ENCODE measurements around the gene SPATA2. TPM values are rescaled to one million over a fixed set of nuclear protein-coding genes. Genes with fewer than 3 reads are reported as not detected.

SPATA2 gene
- total and polyA plus RNA-seq, 2 of the 8 experiments (the other 6 are each of a cell fraction or from before 2014, with no cell fraction given): 11.0 to 13.0 TPM

GRCh38 chr20:49866051-49866450 lies 49.3 kb downstream of the SPATA2 start:
- no peak overlapping the region for H3K27ac ChIP-seq (ENCODE audit: low read depth, low read length)
- no peak for DNase-seq (ENCODE audit: low read depth in 1 of 2, low spot score in 2 of 2)
- no peaks in the 10 kb centered on the region for H3K4me1 ChIP-seq (replicated peaks in 1 of 4; ENCODE audit: control insufficient read depth in 3 of 4, insufficient read depth in 4 of 4, low read length in 3 of 4)
- FAIRE-seq: no peak
- ChIA-PET CTCF (ENCODE audit: partially characterized antibody) (interaction anchor here (1.5 to 2.1 kb wide), 3 partner anchors 21 to 255 kb away, joined by 3 to 9 read pairs (median 4); no protein-coding TSS in a partner anchor), POLR2A (ENCODE audit: partially characterized antibody) (no interaction called here)
- H2BK12ac ChIP-seq (ENCODE audit: low read depth, low read length): no peak overlapping the region
- H3K9ac ChIP-seq (replicated peaks in 1 of 4; ENCODE audit: extremely low read depth in 1 of 4, low read depth in 3 of 4, low read length in 3 of 4): no peak overlapping the region
- no peak overlapping the region for H2BK15ac ChIP-seq (ENCODE audit: low read length)
- no peaks in the 10 kb centered on the region for H3K23me2 ChIP-seq (ENCODE audit: low read depth, low read length)
- H4K5ac ChIP-seq (ENCODE audit: insufficient read length, low read depth, low read length): no peak overlapping the region
- no peak overlapping the region for H2BK20ac ChIP-seq (ENCODE audit: low read length)
- H4K91ac ChIP-seq (replicated peaks; ENCODE audit: insufficient read length, low read length): no peak overlapping the region
- H2BK120ac ChIP-seq (replicated peaks; ENCODE audit: low read depth, low read length): no peak overlapping the region
- no peaks in the 10 kb centered on the region for H3K79me1 ChIP-seq (ENCODE audit: low read depth, low read length)
- H3K4ac ChIP-seq (replicated peaks; ENCODE audit: insufficient read length, low read depth, low read length): no peak overlapping the region
- H3K14ac ChIP-seq (ENCODE audit: insufficient read length): no peak overlapping the region
- no peak overlapping the region for H2BK5ac ChIP-seq (ENCODE audit: low read depth, low read length)
- H3K18ac ChIP-seq (ENCODE audit: extremely low read depth, low read length): no peak overlapping the region
- H3K9me3 ChIP-seq (ENCODE audit: insufficient read depth in 2 of 2, low read depth in 1 of 2, low read length in 1 of 2): no peaks in the 10 kb centered on the region
- no peaks in the 10 kb centered on the region for H3K36me3 ChIP-seq (ENCODE audit: control insufficient read depth in 2 of 4, insufficient read depth in 4 of 4, low read length in 3 of 4)
- H3K23ac ChIP-seq (ENCODE audit: insufficient read length): no peak overlapping the region
- WGBS, 2 experiments (ENCODE audit: extremely low coverage in 1 of 2, insufficient coverage in 1 of 2, insufficient read length in 1 of 2, insufficient replicate concordance in 2 of 2, low coverage in 1 of 2, low lambda C conversion rate in 2 of 2, missing lambda C conversion rate in 1 of 2): 94% methylated on average over 8 of the region's 8 CpGs; no CpG with 5 or more reads in 1 of the 2 experiments
- no peak for TF ChIP-seq BACH1 (IDR thresholded peaks at IDR 0.05; ENCODE audit: low read length)
- TF ChIP-seq NRF1 (IDR thresholded peaks at IDR 0.05; ENCODE audit: low read depth, low read length): no peak
- TF ChIP-seq, protein P1, sequence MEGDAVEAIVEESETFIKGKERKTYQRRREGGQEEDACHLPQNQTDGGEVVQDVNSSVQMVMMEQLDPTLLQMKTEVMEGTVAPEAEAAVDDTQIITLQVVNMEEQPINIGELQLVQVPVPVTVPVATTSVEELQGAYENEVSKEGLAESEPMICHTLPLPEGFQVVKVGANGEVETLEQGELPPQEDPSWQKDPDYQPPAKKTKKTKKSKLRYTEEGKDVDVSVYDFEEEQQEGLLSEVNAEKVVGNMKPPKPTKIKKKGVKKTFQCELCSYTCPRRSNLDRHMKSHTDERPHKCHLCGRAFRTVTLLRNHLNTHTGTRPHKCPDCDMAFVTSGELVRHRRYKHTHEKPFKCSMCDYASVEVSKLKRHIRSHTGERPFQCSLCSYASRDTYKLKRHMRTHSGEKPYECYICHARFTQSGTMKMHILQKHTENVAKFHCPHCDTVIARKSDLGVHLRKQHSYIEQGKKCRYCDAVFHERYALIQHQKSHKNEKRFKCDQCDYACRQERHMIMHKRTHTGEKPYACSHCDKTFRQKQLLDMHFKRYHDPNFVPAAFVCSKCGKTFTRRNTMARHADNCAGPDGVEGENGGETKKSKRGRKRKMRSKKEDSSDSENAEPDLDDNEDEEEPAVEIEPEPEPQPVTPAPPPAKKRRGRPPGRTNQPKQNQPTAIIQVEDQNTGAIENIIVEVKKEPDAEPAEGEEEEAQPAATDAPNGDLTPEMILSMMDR (IDR thresholded peaks at IDR 0.05; ENCODE audit: control extremely low read depth in 1 of 3, insufficient read depth in 1 of 3, low read depth in 1 of 3, low read length in 3 of 3): no peak
- no peak for TF ChIP-seq FOSL1 (IDR thresholded peaks at IDR 0.05; ENCODE audit: insufficient read depth, low read depth, low read length)
- TF ChIP-seq BCL11A (IDR thresholded peaks at IDR 0.05; ENCODE audit: low read depth in 2 of 2, low read length in 2 of 2): no peak
- TF ChIP-seq ATF2 (IDR thresholded peaks at IDR 0.05; ENCODE audit: low read length): no peak
- TF ChIP-seq EZH2 (IDR thresholded peaks at IDR 0.05; ENCODE audit: low read depth, low read length, severe bottlenecking): no peak
- H4K20me1 ChIP-seq (replicated peaks in 1 of 2; ENCODE audit: control insufficient read depth in 1 of 2, insufficient read depth in 2 of 2, low read length in 2 of 2): peaks cover 0 to 3% of the 10 kb centered on the region in 2 experiments
- H3K56ac ChIP-seq (replicated peaks; ENCODE audit: insufficient read length, low read depth, low read length): no peak overlapping the region
- H3K79me2 ChIP-seq (ENCODE audit: control insufficient read depth in 1 of 2, insufficient read depth in 2 of 2, low read length in 2 of 2): no peaks in the 10 kb centered on the region
- no peaks in the 10 kb centered on the region for H3K27me3 ChIP-seq (replicated peaks in 1 of 4; ENCODE audit: control insufficient read depth in 3 of 4, extremely low read depth in 1 of 4, insufficient read depth in 3 of 4, low read length in 3 of 4)
- no peak overlapping the region for H3K4me2 ChIP-seq (ENCODE audit: insufficient read depth in 1 of 2, low read depth in 2 of 2, low read length in 2 of 2)
- no peak overlapping the region for H2AFZ ChIP-seq (ENCODE audit: low read length)
- no peak overlapping the region for H2AK5ac ChIP-seq (ENCODE audit: low read depth, low read length)
- no peak overlapping the region for H3K4me3 ChIP-seq (ENCODE audit: extremely low read depth in 1 of 4, insufficient read depth in 2 of 4, low read depth in 3 of 4, low read length in 4 of 4)
- H4K8ac ChIP-seq (ENCODE audit: extremely low read depth, insufficient read depth, low read length): no peak overlapping the region

All from H1 (cell line).